SU-DHL-6 (cell line): Measurements from ENCODE around the gene ST6GALNAC3.

ENCODE experiments used
- H2AFZ ChIP-seq: fragments of 200-600 bp; sonication (generic); 2 replicates; pipeline ENCODE4 v1.6.1; 2014; ENCODE audit warnings: low read depth, mild to moderate bottlenecking, moderate library complexity, mixed read lengths, antibody characterized with exemption, low read length; ENCODE audit not compliant: severe bottlenecking
- H3F3A ChIP-seq: fragments of 200-600 bp; shearing (Covaris generic); 2 replicates; pipeline ENCODE4 v1.6.0; 2016; ENCODE audit warnings: antibody characterized with exemption, mild to moderate bottlenecking; ENCODE audit not compliant: insufficient read depth
- H3K27ac ChIP-seq: fragments of 200-600 bp; sonication (generic); 2 replicates; pipeline ENCODE4 v1.5.1; 2016; ENCODE audit warnings: low read depth, mild to moderate bottlenecking, low read length, moderate library complexity, mixed read lengths
- H3K27me3 ChIP-seq: fragments of 200-600 bp; sonication (generic), shearing (Covaris generic); 2 replicates; pipeline ENCODE4 v1.6.0; 2014; ENCODE audit warnings: mild to moderate bottlenecking, low read length
- H3K36me3 ChIP-seq: fragments of 200-600 bp; sonication (generic); 2 replicates; pipeline ENCODE4 v1.6.1; 2014; ENCODE audit warnings: mild to moderate bottlenecking, low read length, mixed read lengths
- H3K4me2 ChIP-seq: fragments of 300-600, 200-600 bp; shearing (Covaris generic), sonication (generic); 2 replicates; pipeline ENCODE4 v1.6.0; 2014; ENCODE audit warnings: low read length, low read depth, mild to moderate bottlenecking; ENCODE audit not compliant: poor library complexity, severe bottlenecking
- H3K4me3 ChIP-seq: fragments of 200-600 bp; sonication (generic); 2 replicates; pipeline ENCODE4 v1.5.1; 2014; ENCODE audit warnings: antibody characterized with exemption, low read length, mild to moderate bottlenecking, mixed read lengths; ENCODE audit not compliant: insufficient read depth, poor library complexity, severe bottlenecking
- H3K79me2 ChIP-seq: fragments of 200-600 bp; sonication (generic); 2 replicates; pipeline ENCODE4 v1.6.1; 2014; ENCODE audit warnings: mild to moderate bottlenecking, low read length, moderate library complexity; ENCODE audit not compliant: insufficient read depth
- H3K9ac ChIP-seq: fragments of 200-600 bp; sonication (generic); 2 replicates; pipeline ENCODE4 v1.7.0; 2014; ENCODE audit warnings: mild to moderate bottlenecking, low read length
- H3K9me2 ChIP-seq: fragments of 200-600 bp; sonication (generic); replicated peaks from 2 replicates; pipeline ENCODE4 v1.6.1; 2014; ENCODE audit warnings: low read length; ENCODE audit not compliant: insufficient read depth
- H3K9me3 ChIP-seq: fragments of 200-600 bp; sonication (generic); 2 replicates; pipeline ENCODE4 v1.6.1; 2014; ENCODE audit warnings: low read length, mixed read lengths; ENCODE audit not compliant: insufficient read depth
- H4K20me1 ChIP-seq: fragments of 200-600 bp; sonication (generic); 2 replicates; pipeline ENCODE4 v1.6.1; 2014; ENCODE audit warnings: low read depth, mild to moderate bottlenecking, antibody characterized with exemption, low read length, moderate library complexity, mixed read lengths
- CTCF ChIP-seq: fragments of 200-600 bp; sonication (generic); IDR thresholded peaks from one replicate; pipeline ENCODE4 v1.5.1; 2017; ENCODE audit warnings: antibody characterized with exemption, mild to moderate bottlenecking, low read length, moderate library complexity; ENCODE audit not compliant: insufficient read depth, poor library complexity, severe bottlenecking
- EZH2phosphoT487 ChIP-seq: fragments of 200-600 bp; sonication (generic), shearing (Covaris generic); conservative IDR thresholded peaks from 2 replicates; pipeline ENCODE4 v1.6.1; 2018; ENCODE audit warnings: mild to moderate bottlenecking, antibody characterized with exemption, low read length, moderate library complexity, mixed read lengths

ST6GALNAC3 gene

GRCh38 chr1:76256289-76257223 is 182.0 kb downstream of the ST6GALNAC3 start:
- Histone ChIP-seq H3K4me2 (no peak overlapping the region), H3K79me2 (no peaks in the 10 kb centered on the region), H3K9ac (no peak overlapping the region), H3K9me2 (no peaks in the 10 kb centered on the region), H3K36me3 (no peaks in the 10 kb centered on the region), H3F3A (no peaks in the 10 kb centered on the region), H4K20me1 (no peaks in the 10 kb centered on the region), H2AFZ (no peak overlapping the region), H3K27me3 (no peaks in the 10 kb centered on the region), H3K27ac (no peak overlapping the region), H3K9me3 (no peaks in the 10 kb centered on the region), H3K4me3 (no peak overlapping the region)
- no peak for TF ChIP-seq EZH2phosphoT487
- no peak for TF ChIP-seq CTCF

GRCh38 chr1:76257823-76258222 is 183.3 kb downstream of the ST6GALNAC3 start:
- Histone ChIP-seq H3K27me3 (no peaks in the 10 kb centered on the region), H4K20me1 (no peaks in the 10 kb centered on the region)
- TF ChIP-seq CTCF = no peak
- TF ChIP-seq EZH2phosphoT487 = no peak

GRCh38 chr1:76259270-76259669 is 184.7 kb downstream of the ST6GALNAC3 start:
- H2AFZ ChIP-seq = no peak overlapping the region
- H3F3A ChIP-seq = no peaks in the 10 kb centered on the region
- H3K79me2 ChIP-seq = no peaks in the 10 kb centered on the region
- H3K9ac ChIP-seq = no peak overlapping the region
- no peaks in the 10 kb centered on the region for H4K20me1 ChIP-seq
- H3K9me2 ChIP-seq = no peaks in the 10 kb centered on the region
- no peak for TF ChIP-seq EZH2phosphoT487
- TF ChIP-seq CTCF = no peak
- no peaks in the 10 kb centered on the region for H3K27me3 ChIP-seq
- H3K9me3 ChIP-seq = no peaks in the 10 kb centered on the region
- no peak overlapping the region for H3K4me3 ChIP-seq
- no peaks in the 10 kb centered on the region for H3K36me3 ChIP-seq
- no peak overlapping the region for H3K4me2 ChIP-seq
- no peak overlapping the region for H3K27ac ChIP-seq

More at GRCh38 chr1:76257823-76258222, 183.3 kb downstream of the ST6GALNAC3 start:
- Histone ChIP-seq H3K27ac (no peak overlapping the region), H3K79me2 (no peaks in the 10 kb centered on the region), H2AFZ (no peak overlapping the region), H3K4me2 (no peak overlapping the region), H3F3A (no peaks in the 10 kb centered on the region), H3K4me3 (no peak overlapping the region), H3K36me3 (no peaks in the 10 kb centered on the region), H3K9me2 (no peaks in the 10 kb centered on the region), H3K9me3 (no peaks in the 10 kb centered on the region), H3K9ac (no peak overlapping the region)
